H1 (cell line): Measurements from ENCODE around the gene SLC5A12.

Experiments used
- CTCF ChIP-seq, 3 experiments: IDR thresholded peaks; 1 replicate in 2 of 3; 2 replicates in 1 of 3; pipeline versions ENCODE4 v1.5.1 to v1.6.1; 2011; ENCODE audit warnings: low read length in 3 of 3, mild to moderate bottlenecking in 3 of 3, inconsistent platforms in 2 of 3, low read depth in 1 of 3, moderate library complexity in 1 of 3; ENCODE audit not compliant: insufficient read depth in 1 of 3; ENCODE audit errors: control extremely low read depth in 1 of 3
- SP1 ChIP-seq: IDR thresholded peaks from 2 replicates; pipeline ENCODE4 v1.6.1; 2011; ENCODE audit warnings: low read depth, low read length
- TBP ChIP-seq: IDR thresholded peaks from 2 replicates; pipeline ENCODE4 v1.6.1; 2011; ENCODE audit warnings: low read depth, low read length, improper control_type of control experiment
- TF ChIP-seq, protein P1 (sequence below): IDR thresholded peaks from 2 replicates; pipeline ENCODE4 v1.6.1; 2011; ENCODE audit warnings: low read depth, mild to moderate bottlenecking, low read length; ENCODE audit not compliant: insufficient read depth

DNA sequence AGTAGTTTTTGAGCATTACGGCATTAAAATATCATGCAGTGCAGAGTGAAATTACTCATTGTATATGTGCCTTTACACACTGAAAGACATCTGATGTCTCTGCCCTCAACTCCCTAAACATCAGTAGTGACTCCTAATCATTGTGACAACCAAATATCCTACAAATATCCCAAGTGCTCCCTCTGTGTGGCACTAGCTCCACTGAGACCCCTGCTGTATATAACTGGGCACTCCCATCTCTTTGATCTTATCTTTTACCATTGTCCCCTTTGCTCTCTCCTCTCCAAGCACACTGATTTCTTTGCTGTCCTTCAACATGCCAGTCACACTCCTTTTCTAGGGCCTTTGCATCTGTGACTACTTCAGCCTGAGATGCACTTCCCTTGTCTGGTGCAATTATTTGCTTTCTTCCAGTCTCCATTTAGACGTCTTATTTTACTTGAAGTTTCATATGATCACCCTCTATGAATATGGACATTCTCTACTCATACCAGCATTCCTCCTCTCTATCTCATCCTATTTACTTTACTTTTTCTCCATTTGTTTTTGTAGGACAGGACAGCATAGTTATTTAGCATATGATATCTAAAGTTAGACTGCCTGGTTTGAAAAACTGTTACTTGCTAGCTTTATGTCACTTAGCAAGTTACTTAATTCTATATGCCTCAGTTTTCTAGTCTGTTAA, 2.4 kb downstream of the SLC5A12 start:
- peak in 1 of 3 experiments; percentile 16; a peak in 1 of 4 replicates for TF ChIP-seq CTCF (IDR thresholded peaks at IDR 0.05; ENCODE audit: control extremely low read depth in 1 of 3, insufficient read depth in 1 of 3, low read depth in 1 of 3, low read length in 3 of 3)
- TF ChIP-seq SP1, result no peak
- TF ChIP-seq, protein P1, sequence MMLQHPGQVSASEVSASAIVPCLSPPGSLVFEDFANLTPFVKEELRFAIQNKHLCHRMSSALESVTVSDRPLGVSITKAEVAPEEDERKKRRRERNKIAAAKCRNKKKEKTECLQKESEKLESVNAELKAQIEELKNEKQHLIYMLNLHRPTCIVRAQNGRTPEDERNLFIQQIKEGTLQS, result no peak
- no peak for TF ChIP-seq TBP
